Parathyroid adenoma (tissue), 2 donors: ENCODE results near the gene CLSTN2.

ENCODE experiments used
- H2AFZ ChIP-seq: fragments of 300-600 bp; sonication (generic); one replicate; pipeline ENCODE4 v1.7.0; 2017; ENCODE audit warnings: antibody characterized with exemption, mild to moderate bottlenecking
- H3K27ac ChIP-seq: fragments of 300-600 bp; sonication (generic); one replicate; pipeline ENCODE4 v1.7.0; 2017
- H3K27me3 ChIP-seq: fragments of 300-600 bp; sonication (generic); one replicate; pipeline ENCODE4 v1.7.0; 2017; ENCODE audit warnings: low read length; ENCODE audit not compliant: control insufficient read depth, insufficient read depth
- H3K36me3 ChIP-seq: fragments of 300-600 bp; sonication (generic); one replicate; pipeline ENCODE4 v1.7.0; 2017; ENCODE audit warnings: low read length; ENCODE audit not compliant: control insufficient read depth, insufficient read depth
- H3K4me1 ChIP-seq: fragments of 300-600 bp; sonication (generic); one replicate; pipeline ENCODE4 v1.7.0; 2017; ENCODE audit warnings: control low read depth
- H3K4me2 ChIP-seq: fragments of 300-600 bp; sonication (generic); one replicate; pipeline ENCODE4 v1.7.0; 2017; ENCODE audit warnings: low read length
- H3K4me3 ChIP-seq: fragments of 300-600 bp; sonication (generic); one replicate; pipeline ENCODE4 v1.7.0; 2017; ENCODE audit warnings: low read depth, low read length
- H3K79me2 ChIP-seq: fragments of 300-600 bp; sonication (generic); one replicate; pipeline ENCODE4 v1.7.0; 2017; ENCODE audit warnings: control low read depth
- H3K9ac ChIP-seq: fragments of 300-600 bp; sonication (generic); one replicate; pipeline ENCODE4 v1.7.0; 2017; ENCODE audit warnings: mild to moderate bottlenecking
- H3K9me3 ChIP-seq: fragments of 300-600 bp; sonication (generic); one replicate; pipeline ENCODE4 v1.7.0; 2017; ENCODE audit warnings: low read length; ENCODE audit not compliant: control insufficient read depth
- TF ChIP-seq, protein P1 (sequence below): fragments of 300-600 bp; sonication (generic); IDR thresholded peaks from one replicate; pipeline ENCODE4 v1.7.0; 2017; ENCODE audit warnings: antibody characterized with exemption, mild to moderate bottlenecking
- donor health status: primary hyperparathyroidism.

CLSTN2 gene

DNA sequence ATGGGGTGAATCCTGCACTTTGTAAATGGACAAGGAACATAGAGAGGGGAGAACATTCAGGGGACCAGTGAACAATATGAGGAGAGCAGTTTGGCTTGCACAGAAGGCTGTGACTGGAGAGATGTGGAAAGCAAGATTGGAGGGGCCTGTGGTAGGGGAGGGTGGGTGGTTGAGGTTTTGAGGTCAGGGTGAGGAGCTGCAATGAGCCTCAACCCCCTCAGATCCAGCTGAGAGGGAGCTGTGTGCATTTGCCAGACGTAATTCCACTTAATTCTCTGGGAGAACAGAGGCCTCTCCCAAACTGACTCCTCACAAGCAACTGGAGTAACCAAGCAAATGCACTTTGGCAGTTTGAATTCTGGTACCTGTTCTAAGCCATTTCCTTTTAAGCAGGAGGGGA lies 489.7 kb downstream of the CLSTN2 start:
- Histone ChIP-seq H3K4me2 (no peak overlapping the region), H3K79me2 (no peaks in the 10 kb centered on the region), H3K27me3 (no peaks in the 10 kb centered on the region), H3K4me3 (no peak overlapping the region), H2AFZ (no peak overlapping the region), H3K9me3 (no peaks in the 10 kb centered on the region), H3K36me3 (no peaks in the 10 kb centered on the region), H3K4me1 (peaks cover 3% of the 10 kb centered on the region), H3K27ac (no peak overlapping the region), H3K9ac (no peak overlapping the region)
- TF ChIP-seq, protein P1, sequence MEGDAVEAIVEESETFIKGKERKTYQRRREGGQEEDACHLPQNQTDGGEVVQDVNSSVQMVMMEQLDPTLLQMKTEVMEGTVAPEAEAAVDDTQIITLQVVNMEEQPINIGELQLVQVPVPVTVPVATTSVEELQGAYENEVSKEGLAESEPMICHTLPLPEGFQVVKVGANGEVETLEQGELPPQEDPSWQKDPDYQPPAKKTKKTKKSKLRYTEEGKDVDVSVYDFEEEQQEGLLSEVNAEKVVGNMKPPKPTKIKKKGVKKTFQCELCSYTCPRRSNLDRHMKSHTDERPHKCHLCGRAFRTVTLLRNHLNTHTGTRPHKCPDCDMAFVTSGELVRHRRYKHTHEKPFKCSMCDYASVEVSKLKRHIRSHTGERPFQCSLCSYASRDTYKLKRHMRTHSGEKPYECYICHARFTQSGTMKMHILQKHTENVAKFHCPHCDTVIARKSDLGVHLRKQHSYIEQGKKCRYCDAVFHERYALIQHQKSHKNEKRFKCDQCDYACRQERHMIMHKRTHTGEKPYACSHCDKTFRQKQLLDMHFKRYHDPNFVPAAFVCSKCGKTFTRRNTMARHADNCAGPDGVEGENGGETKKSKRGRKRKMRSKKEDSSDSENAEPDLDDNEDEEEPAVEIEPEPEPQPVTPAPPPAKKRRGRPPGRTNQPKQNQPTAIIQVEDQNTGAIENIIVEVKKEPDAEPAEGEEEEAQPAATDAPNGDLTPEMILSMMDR, result no peak

DNA sequence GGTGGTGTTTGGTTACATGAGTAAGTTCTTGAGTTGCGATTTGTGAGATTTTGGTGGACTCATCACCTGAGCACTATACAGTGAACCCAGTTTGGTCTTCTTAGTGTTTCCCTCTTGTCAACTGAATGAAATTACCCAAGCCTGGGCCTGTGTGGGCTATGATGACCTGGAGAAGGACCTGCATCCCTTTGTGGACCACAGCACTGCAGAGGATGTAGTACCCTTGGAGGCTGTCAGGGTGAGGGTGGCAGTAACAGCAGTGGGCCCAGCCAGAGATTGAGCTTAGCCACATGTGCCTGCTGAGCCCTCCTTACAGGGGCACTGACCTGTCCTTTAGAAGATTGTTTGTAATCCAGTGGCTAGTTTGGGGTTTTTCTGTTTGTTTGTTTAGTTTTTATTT lies 492.8 kb downstream of the CLSTN2 start:
- Histone ChIP-seq H3K27ac (no peak overlapping the region), H3K27me3 (no peaks in the 10 kb centered on the region)

DNA sequence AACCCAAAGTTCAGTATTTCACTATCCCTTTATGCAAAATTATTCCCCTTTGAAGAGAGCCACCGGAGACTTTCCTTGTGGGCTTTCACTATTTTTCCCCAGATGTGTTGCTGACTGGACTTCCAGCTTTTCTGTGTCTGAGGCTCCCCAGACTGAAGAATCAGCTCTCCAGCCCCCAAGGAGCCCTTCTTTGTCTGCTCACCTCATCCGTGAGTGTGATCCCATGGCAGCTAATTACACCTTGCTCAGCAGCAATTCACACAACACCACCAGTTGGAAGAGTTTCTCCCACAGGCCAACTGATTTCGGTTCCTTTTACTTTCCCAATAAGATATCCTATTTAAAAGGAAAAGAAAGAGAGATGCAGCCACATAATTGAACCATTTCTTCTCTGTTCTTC lies 493.4 kb downstream of the CLSTN2 start:
- no peak overlapping the region for H2AFZ ChIP-seq
- H3K4me2 ChIP-seq, result no peak overlapping the region
- H3K27ac ChIP-seq, result no peak overlapping the region
- H3K27me3 ChIP-seq, result no peaks in the 10 kb centered on the region
- H3K36me3 ChIP-seq, result no peaks in the 10 kb centered on the region
- H3K4me1 ChIP-seq, result no peaks in the 10 kb centered on the region
- H3K9ac ChIP-seq, result no peak overlapping the region
- H3K4me3 ChIP-seq, result no peak overlapping the region
- no peaks in the 10 kb centered on the region for H3K9me3 ChIP-seq
- H3K79me2 ChIP-seq, result no peaks in the 10 kb centered on the region
- TF ChIP-seq, protein P1, result no peak

More for the DNA sequence above, 492.8 kb downstream of the CLSTN2 start:
- Histone ChIP-seq H3K36me3 (no peaks in the 10 kb centered on the region), H3K4me1 (no peaks in the 10 kb centered on the region), H3K4me2 (no peak overlapping the region), H3K9me3 (no peaks in the 10 kb centered on the region), H2AFZ (no peak overlapping the region), H3K4me3 (no peak overlapping the region), H3K9ac (no peak overlapping the region), H3K79me2 (no peaks in the 10 kb centered on the region)
- TF ChIP-seq, protein P1, result no peak

DNA sequence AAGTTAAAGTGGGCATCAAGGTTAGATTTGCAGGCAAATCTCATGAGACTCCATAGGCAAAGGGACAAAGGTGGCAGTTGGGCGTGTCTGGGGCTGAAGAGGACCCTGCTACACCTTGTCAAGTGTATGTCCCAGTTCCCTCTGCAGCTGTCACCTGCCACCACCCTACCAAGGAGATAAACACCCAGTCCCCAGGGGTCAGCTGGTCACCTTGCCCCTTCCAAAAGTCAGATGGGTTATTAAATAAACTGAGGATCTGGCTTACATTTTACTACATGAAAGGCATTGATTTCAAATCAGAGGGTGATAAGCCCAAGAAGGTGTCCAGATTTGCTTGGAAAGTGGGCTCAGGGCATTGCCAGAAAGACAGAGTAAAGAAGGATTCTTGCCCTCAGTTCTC lies 494.8 kb downstream of the CLSTN2 start:
- no peak overlapping the region for H3K27ac ChIP-seq
- no peak overlapping the region for H3K4me3 ChIP-seq
- H3K79me2 ChIP-seq, result no peaks in the 10 kb centered on the region
- H3K9me3 ChIP-seq, result no peaks in the 10 kb centered on the region
- H3K36me3 ChIP-seq, result no peaks in the 10 kb centered on the region
- H2AFZ ChIP-seq, result no peak overlapping the region
- no peak overlapping the region for H3K9ac ChIP-seq
- no peaks in the 10 kb centered on the region for H3K27me3 ChIP-seq
- TF ChIP-seq, protein P1, result no peak
- no peaks in the 10 kb centered on the region for H3K4me1 ChIP-seq
- H3K4me2 ChIP-seq, result no peak overlapping the region

DNA sequence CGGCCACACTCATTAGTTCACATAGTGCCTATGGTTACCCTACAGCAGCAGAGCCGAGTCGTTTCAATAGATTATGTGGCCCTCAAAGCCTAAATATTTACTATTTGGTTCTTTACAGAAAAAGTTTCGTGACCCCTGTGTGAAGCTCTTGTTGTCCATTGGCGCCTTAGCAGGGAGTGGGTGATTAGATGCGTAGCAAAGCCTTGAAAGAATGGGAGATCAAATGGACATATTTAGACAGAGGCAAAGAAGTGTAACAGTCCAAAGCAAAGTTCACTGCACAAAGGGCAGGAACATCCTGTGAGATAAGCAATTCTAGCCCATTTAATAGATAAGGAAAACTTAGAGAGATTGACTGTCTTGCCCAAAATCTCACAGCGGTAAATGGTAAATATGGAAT lies 495.5 kb downstream of the CLSTN2 start:
- H3K27me3 ChIP-seq, result no peaks in the 10 kb centered on the region

More for the DNA sequence above, 495.5 kb downstream of the CLSTN2 start:
- Histone ChIP-seq H3K9ac (no peak overlapping the region), H2AFZ (no peak overlapping the region), H3K4me2 (no peak overlapping the region), H3K36me3 (no peaks in the 10 kb centered on the region), H3K79me2 (no peaks in the 10 kb centered on the region), H3K27ac (no peak overlapping the region), H3K9me3 (no peaks in the 10 kb centered on the region), H3K4me1 (no peaks in the 10 kb centered on the region), H3K4me3 (no peak overlapping the region)
- TF ChIP-seq, protein P1, result no peak
